Measurements from ENCODE around the gene F12.

The F12 gene

DNA sequence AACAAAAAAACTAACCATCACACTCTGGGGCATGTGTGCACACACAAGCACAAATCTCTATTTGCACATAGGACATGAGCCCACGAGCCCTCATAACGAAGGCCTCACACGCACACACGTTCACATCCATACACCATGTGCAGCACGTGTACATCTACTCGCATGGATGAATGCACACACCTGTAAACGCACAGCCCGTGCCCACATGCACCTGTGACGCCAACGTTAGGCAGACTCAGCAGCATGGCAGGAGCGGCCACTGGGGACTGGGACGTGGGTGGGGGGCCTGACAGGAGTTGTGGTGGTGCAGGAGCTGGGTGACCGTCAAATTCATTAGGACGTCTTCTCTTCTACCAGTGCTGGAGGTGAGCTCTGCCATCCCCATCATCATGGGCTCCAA lies 22.0 kb downstream of the F12 start:
- no peak overlapping the region for H3K4me3 ChIP-seq (ENCODE audit: low read depth, low read length)
- H3K27ac ChIP-seq: no peak overlapping the region
- TF ChIP-seq CTCF (IDR thresholded peaks at IDR 0.05; ENCODE audit: low read depth, low read length): no peak
- H3K9me3 ChIP-seq (ENCODE audit: severe bottlenecking): no peaks in the 10 kb centered on the region
- H3K27me3 ChIP-seq (ENCODE audit: insufficient read depth, low read depth, severe bottlenecking): no peaks in the 10 kb centered on the region
- no peaks in the 10 kb centered on the region for H3K36me3 ChIP-seq
- no peak for DNase-seq

GRCh38 chr5:177386542-177386941 lies 22.8 kb downstream of the F12 start:
- no peak overlapping the region; the same call in 1 of the 2 replicates for H3K27ac ChIP-seq
- H3K36me3 ChIP-seq: no peaks in the 10 kb centered on the region
- H3K9me3 ChIP-seq (ENCODE audit: severe bottlenecking): no peaks in the 10 kb centered on the region
- TF ChIP-seq CTCF (IDR thresholded peaks at IDR 0.05; ENCODE audit: low read depth, low read length): no peak
- DNase-seq: no peak
- no peaks in the 10 kb centered on the region for H3K27me3 ChIP-seq (ENCODE audit: insufficient read depth, low read depth, severe bottlenecking)
- H3K4me3 ChIP-seq (ENCODE audit: low read depth, low read length): no peak overlapping the region

GRCh38 chr5:177385720-177386119 lies 23.6 kb downstream of the F12 start:
- no peak for TF ChIP-seq CTCF (IDR thresholded peaks at IDR 0.05; ENCODE audit: low read depth, low read length)
- H3K27me3 ChIP-seq (ENCODE audit: insufficient read depth, low read depth, severe bottlenecking): no peaks in the 10 kb centered on the region
- no peak overlapping the region for H3K4me3 ChIP-seq (ENCODE audit: low read depth, low read length)
- no peak overlapping the region for H3K27ac ChIP-seq
- no peak for DNase-seq
- H3K36me3 ChIP-seq: no peaks in the 10 kb centered on the region
- no peaks in the 10 kb centered on the region for H3K9me3 ChIP-seq (ENCODE audit: severe bottlenecking)

- Histone ChIP-seq H3K36me3 (no peaks in the 10 kb centered on the region), H3K27me3 (ENCODE audit: insufficient read depth, low read depth, severe bottlenecking) (no peaks in the 10 kb centered on the region), H3K27ac (no peak within 1 kb of the TSS), H3K9me3 (ENCODE audit: severe bottlenecking) (no peaks in the 10 kb centered on the region), H3K4me3 (ENCODE audit: low read depth, low read length) (no peak within 1 kb of the TSS)
- no peak for DNase-seq
- no peak for TF ChIP-seq CTCF (IDR thresholded peaks at IDR 0.05; ENCODE audit: low read depth, low read length)
These were observed 25.2 kb downstream of the F12 start, which contains the start of gene SLC34A1 for GRCh38 chr5:177384134-177384533. TSS of gene SLC34A1 (plus strand) at chr5:177384434. CDS start at chr5:177385742, 1,308 bp downstream.

GRCh38 chr5:177383181-177383580 lies 26.2 kb downstream of the F12 start:
- no peaks in the 10 kb centered on the region for H3K27me3 ChIP-seq (ENCODE audit: insufficient read depth, low read depth, severe bottlenecking)
- DNase-seq: no peak
- no peak overlapping the region for H3K4me3 ChIP-seq (ENCODE audit: low read depth, low read length)
- no peaks in the 10 kb centered on the region for H3K36me3 ChIP-seq
- no peak overlapping the region for H3K27ac ChIP-seq
- TF ChIP-seq CTCF (IDR thresholded peaks at IDR 0.05; ENCODE audit: low read depth, low read length): no peak
- no peaks in the 10 kb centered on the region for H3K9me3 ChIP-seq (ENCODE audit: severe bottlenecking)

DNA sequence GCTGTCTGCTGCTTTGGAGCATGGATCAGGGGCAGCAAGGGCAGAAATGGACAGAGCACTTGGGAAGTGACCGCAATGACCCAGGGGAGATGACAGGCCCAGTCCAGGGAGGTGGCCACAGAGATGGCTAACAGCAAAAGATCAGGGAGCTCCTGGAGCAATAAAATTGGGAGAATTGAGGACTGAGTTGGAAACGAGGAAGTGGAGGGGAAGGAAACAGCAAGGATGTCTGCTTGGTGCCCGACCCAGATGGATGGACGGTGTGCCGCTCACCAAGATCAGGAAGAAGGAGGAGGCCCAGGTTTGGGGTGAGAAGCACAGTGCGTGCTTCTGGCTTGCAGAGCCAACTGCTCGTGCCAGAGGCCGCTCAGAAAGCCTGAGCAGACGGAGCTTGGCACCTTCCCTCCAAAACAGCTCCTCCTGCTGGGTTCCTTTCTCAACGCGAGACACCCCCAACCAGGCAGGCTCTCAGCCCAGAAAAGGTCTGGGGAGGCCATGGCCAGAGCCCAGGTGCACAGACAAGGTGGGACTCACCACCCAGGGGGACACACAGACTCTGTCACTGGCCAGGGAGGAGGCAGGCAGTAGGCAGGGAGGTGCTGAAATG lies 26.8 kb downstream of the F12 start:
- no peak for DNase-seq
- TF ChIP-seq CTCF (IDR thresholded peaks at IDR 0.05; ENCODE audit: low read depth, low read length): peak; percentile 43
- Histone ChIP-seq H3K4me3 (ENCODE audit: low read depth, low read length) (no peak overlapping the region), H3K9me3 (ENCODE audit: severe bottlenecking) (no peaks in the 10 kb centered on the region), H3K36me3 (no peaks in the 10 kb centered on the region), H3K27ac (no peak overlapping the region), H3K27me3 (ENCODE audit: insufficient read depth, low read depth, severe bottlenecking) (no peaks in the 10 kb centered on the region)
